HEK293 (cell line): ENCODE data around the gene CIC.

Experiments used
- GLIS1 ChIP-seq: fragments of 450-650 bp; formaldehyde crosslinking; IDR thresholded peaks from 2 replicates; pipeline ENCODE4 v1.5.1; 2016; ENCODE audit warnings: missing biosample characterization, missing genetic modification characterization
- IKZF3 ChIP-seq: fragments of 450-650 bp; IDR thresholded peaks from 2 replicates; pipeline ENCODE4 v1.5.0; 2018; ENCODE audit warnings: missing biosample characterization, mild to moderate bottlenecking, missing genetic modification characterization, moderate library complexity
- MYNN ChIP-seq: fragments of 450-650 bp; formaldehyde crosslinking; IDR thresholded peaks from 2 replicates; pipeline ENCODE4 v1.5.1; 2016; ENCODE audit warnings: missing biosample characterization, missing genetic modification characterization, borderline replicate concordance
- SCRT2 ChIP-seq: fragments of 450-650 bp; formaldehyde crosslinking; IDR thresholded peaks from 2 replicates; pipeline ENCODE4 v1.5.1; 2016; ENCODE audit warnings: missing biosample characterization, missing genetic modification characterization
- SP2 ChIP-seq: fragments of 450-650 bp; formaldehyde crosslinking; IDR thresholded peaks from 2 replicates; pipeline ENCODE4 v1.5.1; 2016; ENCODE audit warnings: missing biosample characterization, missing genetic modification characterization
- TCF7L2 ChIP-seq: IDR thresholded peaks from 2 replicates; pipeline ENCODE4 v1.6.1; 2011; ENCODE audit warnings: low read depth, mild to moderate bottlenecking, inconsistent platforms, low read length, moderate library complexity, borderline replicate concordance
- ZIC2 ChIP-seq: fragments of 450-650 bp; formaldehyde crosslinking; IDR thresholded peaks from 2 replicates; pipeline ENCODE4 v1.5.1; 2016; ENCODE audit warnings: missing biosample characterization, missing genetic modification characterization
- ZNF248 ChIP-seq: fragments of 450-650 bp; formaldehyde crosslinking; IDR thresholded peaks from 2 replicates; pipeline ENCODE4 v1.5.1; 2017; ENCODE audit warnings: missing biosample characterization, missing genetic modification characterization
- ZNF280D ChIP-seq: fragments of 450-650 bp; formaldehyde crosslinking; IDR thresholded peaks from 2 replicates; pipeline ENCODE4 v1.5.1; 2016; ENCODE audit warnings: missing biosample characterization, missing genetic modification characterization
- ZNF501 ChIP-seq: fragments of 450-650 bp; formaldehyde crosslinking; IDR thresholded peaks from 2 replicates; pipeline ENCODE4 v1.5.1; 2016; ENCODE audit warnings: missing biosample characterization, missing genetic modification characterization
- ZNF521 ChIP-seq: fragments of 450-650 bp; formaldehyde crosslinking; IDR thresholded peaks from 2 replicates; pipeline ENCODE4 v1.5.1; 2017; ENCODE audit warnings: missing biosample characterization, mild to moderate bottlenecking, missing genetic modification characterization
- ZNF558 ChIP-seq: fragments of 450-650 bp; formaldehyde crosslinking; IDR thresholded peaks from 2 replicates; pipeline ENCODE4 v1.5.1; 2016; ENCODE audit warnings: missing biosample characterization, missing genetic modification characterization
- ZNF580 ChIP-seq: fragments of 450-650 bp; formaldehyde crosslinking; IDR thresholded peaks from 2 replicates; pipeline ENCODE4 v1.5.1; 2016; ENCODE audit warnings: missing biosample characterization, missing genetic modification characterization
- ZNF658 ChIP-seq: fragments of 450-650 bp; formaldehyde crosslinking; IDR thresholded peaks from 2 replicates; pipeline ENCODE4; 2016; ENCODE audit warnings: missing biosample characterization, missing genetic modification characterization
- ZNF768 ChIP-seq: fragments of 450-650 bp; formaldehyde crosslinking; IDR thresholded peaks from 2 replicates; pipeline ENCODE4 v1.5.1; 2018; ENCODE audit warnings: missing biosample characterization, mild to moderate bottlenecking, missing genetic modification characterization
- ZSCAN16 ChIP-seq: fragments of 450-650 bp; formaldehyde crosslinking; IDR thresholded peaks from 2 replicates; pipeline ENCODE4 v1.5.1; 2016; ENCODE audit warnings: missing biosample characterization, missing genetic modification characterization
- TF ChIP-seq, protein P1 (sequence below): fragments of 450-650 bp; IDR thresholded peaks from 2 replicates; pipeline ENCODE4 v1.5.1; 2018; ENCODE audit warnings: missing biosample characterization, mild to moderate bottlenecking, missing genetic modification characterization
- TF ChIP-seq, protein P2 (sequence below): fragments of 450-650 bp; formaldehyde crosslinking; IDR thresholded peaks from 2 replicates; pipeline ENCODE4 v1.5.1; 2016; ENCODE audit warnings: missing biosample characterization, missing genetic modification characterization
- TF ChIP-seq, protein P3 (sequence below): fragments of 450-650 bp; formaldehyde crosslinking; IDR thresholded peaks from 2 replicates; pipeline ENCODE4; 2016; ENCODE audit warnings: missing biosample characterization, missing genetic modification characterization
- TF ChIP-seq, protein P4 (sequence below): fragments of 450-650 bp; formaldehyde crosslinking; conservative IDR thresholded peaks from 2 replicates; pipeline ENCODE4 v1.5.1; 2016; ENCODE audit warnings: low read depth, missing biosample characterization, missing genetic modification characterization
- TF ChIP-seq, protein P5 (sequence below): fragments of 450-650 bp; formaldehyde crosslinking; IDR thresholded peaks from 2 replicates; pipeline ENCODE4 v1.5.1; 2016; ENCODE audit warnings: missing biosample characterization, missing genetic modification characterization
- TF ChIP-seq, protein P6 (sequence below): sonication (generic); formaldehyde crosslinking; IDR thresholded peaks from 2 replicates; pipeline ENCODE4 v1.8.1; 2022; ENCODE audit warnings: mild to moderate bottlenecking, moderate library complexity, missing genetic modification reagents

CIC gene

DNA sequence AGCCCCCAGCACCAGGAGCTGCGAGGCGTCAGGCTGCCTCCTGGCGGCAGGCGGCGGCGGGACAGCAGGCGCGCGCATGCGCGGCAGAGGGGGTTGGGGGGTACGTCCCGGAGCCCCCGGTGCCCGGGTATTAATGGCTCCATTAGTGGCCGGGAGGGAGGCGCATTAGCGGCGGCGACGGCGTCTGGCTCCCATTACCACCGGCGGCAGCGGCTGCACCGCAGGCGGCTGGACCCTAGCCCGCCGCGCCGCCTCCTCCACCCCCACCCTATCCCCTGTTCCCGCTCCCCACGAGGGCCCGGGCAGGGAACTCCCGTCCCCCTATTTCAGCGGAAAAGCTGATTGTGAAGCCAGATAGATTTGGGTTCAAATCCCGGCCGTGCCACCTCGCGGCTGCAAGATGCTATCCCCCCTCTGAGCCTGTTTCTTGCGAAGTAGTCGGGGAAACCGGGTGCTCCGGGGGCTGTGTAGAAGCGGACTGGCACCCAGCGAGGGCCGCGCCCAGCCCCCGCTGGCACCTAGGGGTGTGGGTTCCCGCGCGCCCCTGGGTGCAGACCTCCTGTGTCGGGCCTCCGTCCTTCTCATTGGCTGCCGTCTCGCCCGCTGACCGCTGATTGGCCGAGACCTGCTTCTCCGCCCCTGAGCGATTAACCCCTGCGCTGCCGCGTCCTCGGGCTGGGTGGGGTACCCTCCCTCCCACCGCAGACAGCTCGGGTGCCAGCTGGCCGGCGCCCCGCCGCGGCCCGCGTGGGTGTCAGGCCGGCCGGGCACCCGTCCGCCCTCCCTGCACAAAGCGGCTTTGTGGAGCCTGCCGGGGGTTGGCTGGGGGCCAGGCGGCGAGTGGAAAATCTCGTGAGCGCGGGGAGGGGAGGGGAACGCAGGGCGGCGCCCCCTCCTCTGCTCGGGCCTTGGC is 11.1 kb downstream of the CIC start (continued):
- no peak for TF ChIP-seq ZNF558
- TF ChIP-seq, protein P1, sequence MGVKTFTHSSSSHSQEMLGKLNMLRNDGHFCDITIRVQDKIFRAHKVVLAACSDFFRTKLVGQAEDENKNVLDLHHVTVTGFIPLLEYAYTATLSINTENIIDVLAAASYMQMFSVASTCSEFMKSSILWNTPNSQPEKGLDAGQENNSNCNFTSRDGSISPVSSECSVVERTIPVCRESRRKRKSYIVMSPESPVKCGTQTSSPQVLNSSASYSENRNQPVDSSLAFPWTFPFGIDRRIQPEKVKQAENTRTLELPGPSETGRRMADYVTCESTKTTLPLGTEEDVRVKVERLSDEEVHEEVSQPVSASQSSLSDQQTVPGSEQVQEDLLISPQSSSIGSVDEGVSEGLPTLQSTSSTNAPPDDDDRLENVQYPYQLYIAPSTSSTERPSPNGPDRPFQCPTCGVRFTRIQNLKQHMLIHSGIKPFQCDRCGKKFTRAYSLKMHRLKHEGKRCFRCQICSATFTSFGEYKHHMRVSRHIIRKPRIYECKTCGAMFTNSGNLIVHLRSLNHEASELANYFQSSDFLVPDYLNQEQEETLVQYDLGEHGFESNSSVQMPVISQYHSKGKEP (tag by site-specific recombination), result peak; percentile 78
- no peak for TF ChIP-seq SCRT2 (tag by site-specific recombination)
- TF ChIP-seq, protein P2, sequence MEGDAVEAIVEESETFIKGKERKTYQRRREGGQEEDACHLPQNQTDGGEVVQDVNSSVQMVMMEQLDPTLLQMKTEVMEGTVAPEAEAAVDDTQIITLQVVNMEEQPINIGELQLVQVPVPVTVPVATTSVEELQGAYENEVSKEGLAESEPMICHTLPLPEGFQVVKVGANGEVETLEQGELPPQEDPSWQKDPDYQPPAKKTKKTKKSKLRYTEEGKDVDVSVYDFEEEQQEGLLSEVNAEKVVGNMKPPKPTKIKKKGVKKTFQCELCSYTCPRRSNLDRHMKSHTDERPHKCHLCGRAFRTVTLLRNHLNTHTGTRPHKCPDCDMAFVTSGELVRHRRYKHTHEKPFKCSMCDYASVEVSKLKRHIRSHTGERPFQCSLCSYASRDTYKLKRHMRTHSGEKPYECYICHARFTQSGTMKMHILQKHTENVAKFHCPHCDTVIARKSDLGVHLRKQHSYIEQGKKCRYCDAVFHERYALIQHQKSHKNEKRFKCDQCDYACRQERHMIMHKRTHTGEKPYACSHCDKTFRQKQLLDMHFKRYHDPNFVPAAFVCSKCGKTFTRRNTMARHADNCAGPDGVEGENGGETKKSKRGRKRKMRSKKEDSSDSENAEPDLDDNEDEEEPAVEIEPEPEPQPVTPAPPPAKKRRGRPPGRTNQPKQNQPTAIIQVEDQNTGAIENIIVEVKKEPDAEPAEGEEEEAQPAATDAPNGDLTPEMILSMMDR (tag by site-specific recombination), result peak; percentile 99
- TF ChIP-seq ZNF280D, result 0 out of 2 replicates have a peak, but pooled peaks have one; percentile 53
- TF ChIP-seq, protein P3, sequence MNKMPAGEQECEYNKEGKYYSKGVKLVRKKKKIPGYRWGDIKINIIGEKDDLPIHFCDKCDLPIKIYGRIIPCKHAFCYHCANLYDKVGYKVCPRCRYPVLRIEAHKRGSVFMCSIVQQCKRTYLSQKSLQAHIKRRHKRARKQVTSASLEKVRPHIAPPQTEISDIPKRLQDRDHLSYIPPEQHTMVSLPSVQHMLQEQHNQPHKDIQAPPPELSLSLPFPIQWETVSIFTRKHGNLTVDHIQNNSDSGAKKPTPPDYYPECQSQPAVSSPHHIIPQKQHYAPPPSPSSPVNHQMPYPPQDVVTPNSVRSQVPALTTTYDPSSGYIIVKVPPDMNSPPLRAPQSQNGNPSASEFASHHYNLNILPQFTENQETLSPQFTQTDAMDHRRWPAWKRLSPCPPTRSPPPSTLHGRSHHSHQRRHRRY (tag by site-specific recombination), result no peak
- TF ChIP-seq, protein P4, sequence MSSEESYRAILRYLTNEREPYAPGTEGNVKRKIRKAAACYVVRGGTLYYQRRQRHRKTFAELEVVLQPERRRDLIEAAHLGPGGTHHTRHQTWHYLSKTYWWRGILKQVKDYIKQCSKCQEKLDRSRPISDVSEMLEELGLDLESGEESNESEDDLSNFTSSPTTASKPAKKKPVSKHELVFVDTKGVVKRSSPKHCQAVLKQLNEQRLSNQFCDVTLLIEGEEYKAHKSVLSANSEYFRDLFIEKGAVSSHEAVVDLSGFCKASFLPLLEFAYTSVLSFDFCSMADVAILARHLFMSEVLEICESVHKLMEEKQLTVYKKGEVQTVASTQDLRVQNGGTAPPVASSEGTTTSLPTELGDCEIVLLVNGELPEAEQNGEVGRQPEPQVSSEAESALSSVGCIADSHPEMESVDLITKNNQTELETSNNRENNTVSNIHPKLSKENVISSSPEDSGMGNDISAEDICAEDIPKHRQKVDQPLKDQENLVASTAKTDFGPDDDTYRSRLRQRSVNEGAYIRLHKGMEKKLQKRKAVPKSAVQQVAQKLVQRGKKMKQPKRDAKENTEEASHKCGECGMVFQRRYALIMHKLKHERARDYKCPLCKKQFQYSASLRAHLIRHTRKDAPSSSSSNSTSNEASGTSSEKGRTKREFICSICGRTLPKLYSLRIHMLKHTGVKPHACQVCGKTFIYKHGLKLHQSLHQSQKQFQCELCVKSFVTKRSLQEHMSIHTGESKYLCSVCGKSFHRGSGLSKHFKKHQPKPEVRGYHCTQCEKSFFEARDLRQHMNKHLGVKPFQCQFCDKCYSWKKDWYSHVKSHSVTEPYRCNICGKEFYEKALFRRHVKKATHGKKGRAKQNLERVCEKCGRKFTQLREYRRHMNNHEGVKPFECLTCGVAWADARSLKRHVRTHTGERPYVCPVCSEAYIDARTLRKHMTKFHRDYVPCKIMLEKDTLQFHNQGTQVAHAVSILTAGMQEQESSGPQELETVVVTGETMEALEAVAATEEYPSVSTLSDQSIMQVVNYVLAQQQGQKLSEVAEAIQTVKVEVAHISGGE (tag by site-specific recombination), result peak; percentile 48
- peak; percentile 87 for TF ChIP-seq ZNF501 (tag by site-specific recombination)
- TF ChIP-seq ZIC2, result peak; percentile 99
- TF ChIP-seq IKZF3 (tag by site-specific recombination), result peak; percentile 70; the same call in 1 of the 2 replicates
- 0 out of 2 replicates have a peak, but pooled peaks have one; percentile 11 for TF ChIP-seq MYNN (tag by site-specific recombination)
- TF ChIP-seq ZNF658 (tag by site-specific recombination), result no peak
- peak; percentile 99 for TF ChIP-seq GLIS1 (tag by site-specific recombination)
- no peak for TF ChIP-seq TCF7L2
- TF ChIP-seq, protein P5, sequence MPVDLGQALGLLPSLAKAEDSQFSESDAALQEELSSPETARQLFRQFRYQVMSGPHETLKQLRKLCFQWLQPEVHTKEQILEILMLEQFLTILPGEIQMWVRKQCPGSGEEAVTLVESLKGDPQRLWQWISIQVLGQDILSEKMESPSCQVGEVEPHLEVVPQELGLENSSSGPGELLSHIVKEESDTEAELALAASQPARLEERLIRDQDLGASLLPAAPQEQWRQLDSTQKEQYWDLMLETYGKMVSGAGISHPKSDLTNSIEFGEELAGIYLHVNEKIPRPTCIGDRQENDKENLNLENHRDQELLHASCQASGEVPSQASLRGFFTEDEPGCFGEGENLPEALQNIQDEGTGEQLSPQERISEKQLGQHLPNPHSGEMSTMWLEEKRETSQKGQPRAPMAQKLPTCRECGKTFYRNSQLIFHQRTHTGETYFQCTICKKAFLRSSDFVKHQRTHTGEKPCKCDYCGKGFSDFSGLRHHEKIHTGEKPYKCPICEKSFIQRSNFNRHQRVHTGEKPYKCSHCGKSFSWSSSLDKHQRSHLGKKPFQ, result no peak; the same call in 1 of the 2 replicates
- peak; percentile 90 for TF ChIP-seq SP2 (tag by site-specific recombination)
- no peak for TF ChIP-seq ZNF521
- TF ChIP-seq ZNF248 (tag by site-specific recombination), result no peak
- peak; percentile 70 for TF ChIP-seq ZNF580 (tag by site-specific recombination)
- no peak for TF ChIP-seq ZNF768 (tag by site-specific recombination)
- TF ChIP-seq, protein P6, sequence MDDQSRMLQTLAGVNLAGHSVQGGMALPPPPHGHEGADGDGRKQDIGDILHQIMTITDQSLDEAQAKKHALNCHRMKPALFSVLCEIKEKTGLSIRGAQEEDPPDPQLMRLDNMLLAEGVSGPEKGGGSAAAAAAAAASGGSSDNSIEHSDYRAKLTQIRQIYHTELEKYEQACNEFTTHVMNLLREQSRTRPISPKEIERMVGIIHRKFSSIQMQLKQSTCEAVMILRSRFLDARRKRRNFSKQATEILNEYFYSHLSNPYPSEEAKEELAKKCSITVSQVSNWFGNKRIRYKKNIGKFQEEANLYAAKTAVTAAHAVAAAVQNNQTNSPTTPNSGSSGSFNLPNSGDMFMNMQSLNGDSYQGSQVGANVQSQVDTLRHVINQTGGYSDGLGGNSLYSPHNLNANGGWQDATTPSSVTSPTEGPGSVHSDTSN, result no peak; the same call in 1 of the 2 replicates
- peak; percentile 26; the same call in 1 of the 2 replicates for TF ChIP-seq ZSCAN16 (tag by site-specific recombination)
